ENCODE results near the gene CA5B. TPM values are rescaled to one million over a fixed set of nuclear protein-coding genes. Genes with fewer than 3 reads are reported as not detected.

Gene CA5B
- total and polyA plus RNA-seq, 10 of the 15 experiments (the other 5 are each of a cell fraction or from before 2014, with no cell fraction given), result 1.2 to 6.0 (median 3.2) TPM

- TF ChIP-seq, protein P1, sequence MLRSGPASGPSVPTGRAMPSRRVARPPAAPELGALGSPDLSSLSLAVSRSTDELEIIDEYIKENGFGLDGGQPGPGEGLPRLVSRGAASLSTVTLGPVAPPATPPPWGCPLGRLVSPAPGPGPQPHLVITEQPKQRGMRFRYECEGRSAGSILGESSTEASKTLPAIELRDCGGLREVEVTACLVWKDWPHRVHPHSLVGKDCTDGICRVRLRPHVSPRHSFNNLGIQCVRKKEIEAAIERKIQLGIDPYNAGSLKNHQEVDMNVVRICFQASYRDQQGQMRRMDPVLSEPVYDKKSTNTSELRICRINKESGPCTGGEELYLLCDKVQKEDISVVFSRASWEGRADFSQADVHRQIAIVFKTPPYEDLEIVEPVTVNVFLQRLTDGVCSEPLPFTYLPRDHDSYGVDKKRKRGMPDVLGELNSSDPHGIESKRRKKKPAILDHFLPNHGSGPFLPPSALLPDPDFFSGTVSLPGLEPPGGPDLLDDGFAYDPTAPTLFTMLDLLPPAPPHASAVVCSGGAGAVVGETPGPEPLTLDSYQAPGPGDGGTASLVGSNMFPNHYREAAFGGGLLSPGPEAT (IDR thresholded peaks at IDR 0.05; ENCODE audit: low read depth), result no peak
- TF ChIP-seq, protein P2, sequence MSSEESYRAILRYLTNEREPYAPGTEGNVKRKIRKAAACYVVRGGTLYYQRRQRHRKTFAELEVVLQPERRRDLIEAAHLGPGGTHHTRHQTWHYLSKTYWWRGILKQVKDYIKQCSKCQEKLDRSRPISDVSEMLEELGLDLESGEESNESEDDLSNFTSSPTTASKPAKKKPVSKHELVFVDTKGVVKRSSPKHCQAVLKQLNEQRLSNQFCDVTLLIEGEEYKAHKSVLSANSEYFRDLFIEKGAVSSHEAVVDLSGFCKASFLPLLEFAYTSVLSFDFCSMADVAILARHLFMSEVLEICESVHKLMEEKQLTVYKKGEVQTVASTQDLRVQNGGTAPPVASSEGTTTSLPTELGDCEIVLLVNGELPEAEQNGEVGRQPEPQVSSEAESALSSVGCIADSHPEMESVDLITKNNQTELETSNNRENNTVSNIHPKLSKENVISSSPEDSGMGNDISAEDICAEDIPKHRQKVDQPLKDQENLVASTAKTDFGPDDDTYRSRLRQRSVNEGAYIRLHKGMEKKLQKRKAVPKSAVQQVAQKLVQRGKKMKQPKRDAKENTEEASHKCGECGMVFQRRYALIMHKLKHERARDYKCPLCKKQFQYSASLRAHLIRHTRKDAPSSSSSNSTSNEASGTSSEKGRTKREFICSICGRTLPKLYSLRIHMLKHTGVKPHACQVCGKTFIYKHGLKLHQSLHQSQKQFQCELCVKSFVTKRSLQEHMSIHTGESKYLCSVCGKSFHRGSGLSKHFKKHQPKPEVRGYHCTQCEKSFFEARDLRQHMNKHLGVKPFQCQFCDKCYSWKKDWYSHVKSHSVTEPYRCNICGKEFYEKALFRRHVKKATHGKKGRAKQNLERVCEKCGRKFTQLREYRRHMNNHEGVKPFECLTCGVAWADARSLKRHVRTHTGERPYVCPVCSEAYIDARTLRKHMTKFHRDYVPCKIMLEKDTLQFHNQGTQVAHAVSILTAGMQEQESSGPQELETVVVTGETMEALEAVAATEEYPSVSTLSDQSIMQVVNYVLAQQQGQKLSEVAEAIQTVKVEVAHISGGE (CRISPR knock-in tag; IDR thresholded peaks at IDR 0.05), result no peak
- TF ChIP-seq POLR2AphosphoS2 (IDR thresholded peaks at IDR 0.05; ENCODE audit: low read depth, low read length) (no peak), NR2C2 (IDR thresholded peaks at IDR 0.05; ENCODE audit: borderline replicate concordance, control insufficient read depth, insufficient read length, low read depth) (no peak), NKRF (conservative IDR thresholded peaks at IDR 0.05) (no peak)
Observed at GRCh38 chrX:15737190-15737958, 696 bp upstream of the CA5B start (continued).

All from GM12878 (cell line).